ENCODE measurements around the gene CRTC2. TPM values are rescaled to one million over a fixed set of nuclear protein-coding genes. Genes with fewer than 3 reads are reported as not detected.
"Not testable (repeated sequence)": the region's sequence is repeated elsewhere in the genome, so short reads cannot be mapped to it uniquely, and the experiment has no call there.

CRTC2 gene
- total RNA-seq, 1 experiment from 2014 or later, result 39.3 TPM

DNA sequence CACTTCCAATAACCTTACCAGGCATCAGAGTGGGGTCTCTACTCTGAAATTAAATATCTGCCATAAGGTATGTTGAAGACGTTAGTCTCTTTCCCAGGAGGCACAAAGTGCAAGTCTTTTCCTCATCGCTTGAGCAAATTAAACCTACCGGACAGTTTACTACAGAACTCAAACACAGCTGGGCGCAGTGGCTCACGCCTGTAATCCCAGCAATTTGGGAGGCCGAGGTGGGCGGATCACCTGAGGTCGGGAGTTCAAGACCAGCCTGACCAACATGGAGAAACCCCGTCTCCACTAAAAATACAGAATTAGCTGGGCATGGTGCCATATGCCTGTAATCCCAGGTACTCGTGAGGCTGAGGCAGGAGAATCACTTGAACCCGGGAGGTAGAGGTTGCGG is 20.7 kb upstream of the CRTC2 start:
- CTCF ChIA-PET; H3K4me1 ChIP-seq (ENCODE audit: control insufficient read depth, insufficient read depth, low read length); intact Hi-C loops (cut with micrococcal nuclease; ENCODE audit: unreplicated experiment); BruUV-seq (replicated peaks); DNase-seq (ENCODE audit: low read depth, low spot score); H3K9me3 ChIP-seq (ENCODE audit: control insufficient read depth, insufficient read depth, low read depth, low read length); H3K4me3 ChIP-seq (ENCODE audit: low read depth in 2 of 2, low read length in 2 of 2); H3K36me3 ChIP-seq (ENCODE audit: control insufficient read depth, insufficient read depth, low read length); in situ Hi-C loops (cut with HindIII; ENCODE audit: low pct_unique_long_range_greater_than_20kb, low sequenced_read_pairs); H3K27me3 ChIP-seq (ENCODE audit: control insufficient read depth, insufficient read depth, low read length); ATAC-seq: not testable (repeated sequence)
- H3K27ac ChIP-seq (ENCODE audit: low read length), result peak overlapping the region; percentile 92; the same call in 1 of the 2 replicates
- POLR2A ChIA-PET, result interaction anchor here (0.8 kb wide), 1 partner anchor 11 kb away, joined by 3 read pairs; the partner anchor contains the start of gene RPS27

DNA sequence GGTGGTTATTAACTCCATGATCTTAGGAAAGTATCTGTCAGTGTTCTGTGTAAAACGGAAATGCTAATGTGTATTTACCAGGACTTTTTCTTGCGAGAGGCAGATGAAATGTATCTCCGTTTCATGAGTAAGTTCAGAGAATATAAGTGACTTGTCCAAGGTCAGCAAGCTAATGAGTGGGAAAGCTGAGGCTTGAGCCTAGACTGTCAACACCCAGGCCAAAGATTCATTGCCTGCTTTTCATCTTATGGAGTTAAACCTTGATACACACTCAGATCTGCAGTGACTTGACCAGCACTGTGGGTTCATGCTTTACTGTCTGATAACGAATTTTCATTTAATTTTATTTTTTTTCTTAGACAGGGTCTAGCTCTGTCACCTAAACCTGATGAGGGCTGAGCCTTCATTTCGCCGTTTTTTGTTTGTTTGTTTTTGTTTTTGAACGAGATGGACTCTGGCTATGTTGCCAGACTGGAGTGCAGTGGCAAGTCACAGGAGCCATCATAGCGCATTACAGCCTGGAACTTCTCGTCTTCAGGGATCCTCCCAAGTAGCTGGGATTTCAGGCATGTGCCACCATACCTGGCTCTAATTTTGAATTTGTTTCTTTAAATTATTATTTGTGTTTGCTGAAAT is 20.0 kb upstream of the CRTC2 start:
- in situ Hi-C loops (cut with HindIII; ENCODE audit: low pct_unique_long_range_greater_than_20kb, low sequenced_read_pairs), result no loop called here
- H3K27me3 ChIP-seq (ENCODE audit: control insufficient read depth, insufficient read depth, low read length), result no peaks in the 10 kb centered on the region
- CTCF ChIA-PET, result interaction anchor here (1.6 kb wide), 1 partner anchor 9 kb away, joined by 5 read pairs; no protein-coding TSS in a partner anchor
- peak overlapping the region; percentile 95 to 97 for H3K4me3 ChIP-seq (ENCODE audit: low read depth in 2 of 2, low read length in 2 of 2)
- TF ChIP-seq TCF7L2 (IDR thresholded peaks at IDR 0.05; ENCODE audit: low read depth, low read length) (no peak), SIN3A (IDR thresholded peaks at IDR 0.05; ENCODE audit: borderline replicate concordance, insufficient read depth, low read depth, low read length) (no peak), POLR2AphosphoS5 (IDR thresholded peaks at IDR 0.05; ENCODE audit: low read depth, low read length) (no peak)
- TF ChIP-seq, protein P1, sequence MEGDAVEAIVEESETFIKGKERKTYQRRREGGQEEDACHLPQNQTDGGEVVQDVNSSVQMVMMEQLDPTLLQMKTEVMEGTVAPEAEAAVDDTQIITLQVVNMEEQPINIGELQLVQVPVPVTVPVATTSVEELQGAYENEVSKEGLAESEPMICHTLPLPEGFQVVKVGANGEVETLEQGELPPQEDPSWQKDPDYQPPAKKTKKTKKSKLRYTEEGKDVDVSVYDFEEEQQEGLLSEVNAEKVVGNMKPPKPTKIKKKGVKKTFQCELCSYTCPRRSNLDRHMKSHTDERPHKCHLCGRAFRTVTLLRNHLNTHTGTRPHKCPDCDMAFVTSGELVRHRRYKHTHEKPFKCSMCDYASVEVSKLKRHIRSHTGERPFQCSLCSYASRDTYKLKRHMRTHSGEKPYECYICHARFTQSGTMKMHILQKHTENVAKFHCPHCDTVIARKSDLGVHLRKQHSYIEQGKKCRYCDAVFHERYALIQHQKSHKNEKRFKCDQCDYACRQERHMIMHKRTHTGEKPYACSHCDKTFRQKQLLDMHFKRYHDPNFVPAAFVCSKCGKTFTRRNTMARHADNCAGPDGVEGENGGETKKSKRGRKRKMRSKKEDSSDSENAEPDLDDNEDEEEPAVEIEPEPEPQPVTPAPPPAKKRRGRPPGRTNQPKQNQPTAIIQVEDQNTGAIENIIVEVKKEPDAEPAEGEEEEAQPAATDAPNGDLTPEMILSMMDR (IDR thresholded peaks at IDR 0.05), result no peak
- TF ChIP-seq, protein P2, sequence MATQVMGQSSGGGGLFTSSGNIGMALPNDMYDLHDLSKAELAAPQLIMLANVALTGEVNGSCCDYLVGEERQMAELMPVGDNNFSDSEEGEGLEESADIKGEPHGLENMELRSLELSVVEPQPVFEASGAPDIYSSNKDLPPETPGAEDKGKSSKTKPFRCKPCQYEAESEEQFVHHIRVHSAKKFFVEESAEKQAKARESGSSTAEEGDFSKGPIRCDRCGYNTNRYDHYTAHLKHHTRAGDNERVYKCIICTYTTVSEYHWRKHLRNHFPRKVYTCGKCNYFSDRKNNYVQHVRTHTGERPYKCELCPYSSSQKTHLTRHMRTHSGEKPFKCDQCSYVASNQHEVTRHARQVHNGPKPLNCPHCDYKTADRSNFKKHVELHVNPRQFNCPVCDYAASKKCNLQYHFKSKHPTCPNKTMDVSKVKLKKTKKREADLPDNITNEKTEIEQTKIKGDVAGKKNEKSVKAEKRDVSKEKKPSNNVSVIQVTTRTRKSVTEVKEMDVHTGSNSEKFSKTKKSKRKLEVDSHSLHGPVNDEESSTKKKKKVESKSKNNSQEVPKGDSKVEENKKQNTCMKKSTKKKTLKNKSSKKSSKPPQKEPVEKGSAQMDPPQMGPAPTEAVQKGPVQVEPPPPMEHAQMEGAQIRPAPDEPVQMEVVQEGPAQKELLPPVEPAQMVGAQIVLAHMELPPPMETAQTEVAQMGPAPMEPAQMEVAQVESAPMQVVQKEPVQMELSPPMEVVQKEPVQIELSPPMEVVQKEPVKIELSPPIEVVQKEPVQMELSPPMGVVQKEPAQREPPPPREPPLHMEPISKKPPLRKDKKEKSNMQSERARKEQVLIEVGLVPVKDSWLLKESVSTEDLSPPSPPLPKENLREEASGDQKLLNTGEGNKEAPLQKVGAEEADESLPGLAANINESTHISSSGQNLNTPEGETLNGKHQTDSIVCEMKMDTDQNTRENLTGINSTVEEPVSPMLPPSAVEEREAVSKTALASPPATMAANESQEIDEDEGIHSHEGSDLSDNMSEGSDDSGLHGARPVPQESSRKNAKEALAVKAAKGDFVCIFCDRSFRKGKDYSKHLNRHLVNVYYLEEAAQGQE (IDR thresholded peaks at IDR 0.05; ENCODE audit: insufficient read depth in 1 of 2, low read depth in 2 of 2, low read length in 1 of 2), result no peak
- intact Hi-C loops (cut with micrococcal nuclease; ENCODE audit: unreplicated experiment), result no loop called here
- peak overlapping the region; percentile 92 for H3K27ac ChIP-seq (ENCODE audit: low read length)
- POLR2A ChIA-PET, result interaction anchor here (0.5 to 1.0 kb wide), 3 partner anchors 12 to 176 kb away, joined by 3 to 5 read pairs (median 3); partner anchors contain the start of gene RPS27
- ATAC-seq, result no peak
- no peak for DNase-seq (ENCODE audit: low read depth, low spot score)
- no peaks in the 10 kb centered on the region; the same call in 1 of the 2 replicates for H3K36me3 ChIP-seq (ENCODE audit: control insufficient read depth, insufficient read depth, low read length)
- peaks cover 10% of the 10 kb centered on the region for H3K4me1 ChIP-seq (ENCODE audit: control insufficient read depth, insufficient read depth, low read length)
- H3K9me3 ChIP-seq (ENCODE audit: control insufficient read depth, insufficient read depth, low read depth, low read length), result no peaks in the 10 kb centered on the region
- BruUV-seq (replicated peaks), result no TSS peak
